IMR-90 (cell line): ENCODE measurements around the gene MIEN1.

ENCODE experiments used
- CEBPB ChIP-seq: IDR thresholded peaks from 2 replicates; pipeline ENCODE4 v1.6.1; 2012; ENCODE audit warnings: low read depth, low read length, improper control_type of control experiment
- CTCF ChIP-seq: conservative IDR thresholded peaks from 2 replicates; pipeline ENCODE4 v1.5.1; 2012; ENCODE audit warnings: mild to moderate bottlenecking, low read depth, low read length, improper control_type of control experiment
- ELK1 ChIP-seq: fragments of 150-350 bp; IDR thresholded peaks from 2 replicates; pipeline ENCODE4 v1.6.1; 2016; ENCODE audit warnings: low read depth, mild to moderate bottlenecking, low read length, moderate library complexity, borderline replicate concordance
- FOS ChIP-seq: fragments of 150-350 bp; IDR thresholded peaks from 2 replicates; pipeline ENCODE4 v1.6.1; 2016; ENCODE audit warnings: low read depth, low read length
- MAFK ChIP-seq: IDR thresholded peaks from 2 replicates; pipeline ENCODE4 v1.6.1; 2012; ENCODE audit warnings: low read depth, low read length, improper control_type of control experiment
- MAZ ChIP-seq: IDR thresholded peaks from 2 replicates; pipeline ENCODE4 v1.6.1; 2012; ENCODE audit warnings: low read depth, mild to moderate bottlenecking, low read length, improper control_type of control experiment, moderate library complexity, borderline replicate concordance
- NFE2L2 ChIP-seq: fragments of 150-350 bp; IDR thresholded peaks from 2 replicates; pipeline ENCODE4 v1.6.1; 2016; ENCODE audit warnings: low read depth, mild to moderate bottlenecking, low read length
- POLR2A ChIP-seq: IDR thresholded peaks from 2 replicates; pipeline ENCODE4 v1.6.1; 2012; ENCODE audit warnings: mild to moderate bottlenecking, low read depth, low read length
- RAD21 ChIP-seq: IDR thresholded peaks from 2 replicates; pipeline ENCODE4 v1.6.1; 2012; ENCODE audit warnings: low read length, improper control_type of control experiment
- RCOR1 ChIP-seq: IDR thresholded peaks from 2 replicates; pipeline ENCODE4 v1.6.1; 2012; ENCODE audit warnings: mild to moderate bottlenecking, low read length, improper control_type of control experiment; ENCODE audit not compliant: insufficient replicate concordance
- RFX5 ChIP-seq: IDR thresholded peaks from 2 replicates; pipeline ENCODE4 v1.8.0; 2012; ENCODE audit warnings: low read depth, mild to moderate bottlenecking, low read length, moderate library complexity
- USF2 ChIP-seq: fragments of 150-350 bp; IDR thresholded peaks from 2 replicates; pipeline ENCODE4 v1.6.1; 2017; ENCODE audit warnings: mild to moderate bottlenecking, antibody characterized with exemption, low read length, low read depth

GRCh38 chr17:39701784-39702422, 28.4 kb downstream of the MIEN1 start:
- TF ChIP-seq RAD21 = no peak
- TF ChIP-seq POLR2A = no peak
- no peak for TF ChIP-seq RCOR1
- TF ChIP-seq CTCF = no peak
- TF ChIP-seq CEBPB = no peak
- no peak for TF ChIP-seq USF2
- no peak for TF ChIP-seq ELK1
- no peak for TF ChIP-seq MAZ
- TF ChIP-seq NFE2L2 = no peak
- no peak for TF ChIP-seq FOS
- no peak for TF ChIP-seq MAFK
- TF ChIP-seq RFX5 = no peak
